Ishikawa (cell line): Measurements from ENCODE around the gene SLC9B2.

Experiments
- CEBPB ChIP-seq: IDR thresholded peaks from 2 replicates; pipeline ENCODE4 v1.6.1; 2012
- CREB1 ChIP-seq: IDR thresholded peaks from 2 replicates; pipeline ENCODE4 v1.6.1; 2012; ENCODE audit warnings: low read depth
- EGR1 ChIP-seq: IDR thresholded peaks from 2 replicates; pipeline ENCODE4 v1.6.1; 2012
- EP300 ChIP-seq: IDR thresholded peaks from 2 replicates; pipeline ENCODE4 v1.6.1; 2012; ENCODE audit warnings: borderline replicate concordance
- MAX ChIP-seq: IDR thresholded peaks from 2 replicates; pipeline ENCODE4 v1.6.1; 2012
- NFIC ChIP-seq: IDR thresholded peaks from 2 replicates; pipeline ENCODE4 v1.6.1; 2012
- TAF1 ChIP-seq: IDR thresholded peaks from 2 replicates; pipeline ENCODE4 v1.6.1; 2012; ENCODE audit warnings: low read depth, mild to moderate bottlenecking
- TEAD4 ChIP-seq: IDR thresholded peaks from 2 replicates; pipeline ENCODE4 v1.6.1; 2012
- YY1 ChIP-seq: IDR thresholded peaks from 2 replicates; pipeline ENCODE4 v1.6.1; 2012; ENCODE audit warnings: low read depth
- ZBTB7A ChIP-seq: IDR thresholded peaks from 2 replicates; pipeline ENCODE4 v1.6.1; 2012; ENCODE audit warnings: low read depth
- TF ChIP-seq, protein P1 (sequence below): IDR thresholded peaks from 2 replicates; pipeline ENCODE4 v1.6.1; 2012

- TF ChIP-seq CEBPB (no peak), TAF1 (no peak), NFIC (no peak), EGR1 (no peak), EP300 (no peak), ZBTB7A (no peak), TEAD4 (no peak), YY1 (no peak), CREB1 (no peak), MAX (no peak)
- TF ChIP-seq, protein P1, sequence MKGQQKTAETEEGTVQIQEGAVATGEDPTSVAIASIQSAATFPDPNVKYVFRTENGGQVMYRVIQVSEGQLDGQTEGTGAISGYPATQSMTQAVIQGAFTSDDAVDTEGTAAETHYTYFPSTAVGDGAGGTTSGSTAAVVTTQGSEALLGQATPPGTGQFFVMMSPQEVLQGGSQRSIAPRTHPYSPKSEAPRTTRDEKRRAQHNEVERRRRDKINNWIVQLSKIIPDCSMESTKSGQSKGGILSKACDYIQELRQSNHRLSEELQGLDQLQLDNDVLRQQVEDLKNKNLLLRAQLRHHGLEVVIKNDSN, result no peak
These were observed 18.5 kb upstream of the SLC9B2 start for GRCh38 chr4:103095080-103095479.
